Activated CD4-positive, alpha-beta T cell treated with anti-CD3 and anti-CD28 coated beads, Interleukin-2, amount 10 ng/mL, durations not matched to agents 24 days and 14 days (primary cell): Measurements from ENCODE around the gene SS18L1. TPM values are rescaled to one million over a fixed set of nuclear protein-coding genes. Genes with fewer than 3 reads are reported as not detected.

Experiments used
- DNase-seq: peaks from one replicate; pipeline ENCODE4 v3.0.0; 2022
- H3K27ac Mint-ChIP-seq: one replicate; pipeline ENCODE4 v1.8.0; 2022; ENCODE audit warnings: mild to moderate bottlenecking, mixed read lengths
- H3K27me3 Mint-ChIP-seq: one replicate; pipeline ENCODE4 v1.8.0; 2022; ENCODE audit warnings: mixed read lengths
- H3K36me3 Mint-ChIP-seq: one replicate; pipeline ENCODE4 v1.8.0; 2022; ENCODE audit warnings: low read depth, mild to moderate bottlenecking, mixed read lengths
- H3K4me1 Mint-ChIP-seq: one replicate; pipeline ENCODE4 v1.8.0; 2021; ENCODE audit warnings: mixed read lengths
- H3K4me3 Mint-ChIP-seq: one replicate; pipeline ENCODE4 v1.8.0; 2022; ENCODE audit warnings: mild to moderate bottlenecking, moderate library complexity, mixed read lengths
- H3K9me3 Mint-ChIP-seq: one replicate; pipeline ENCODE4 v1.8.0; 2021; ENCODE audit warnings: mixed read lengths
- intact Hi-C: fragments of 100-400 bp; cut with micrococcal nuclease; formaldehyde crosslinking; loops from one replicate; pipeline ENCODE4 v1.15.1; 2023
- total RNA-seq: library from RNA; stranded (reverse); gene quantifications from 2 replicates; pipeline ENCODE4 v1.2.3, GENCODE V29; 2022

The SS18L1 gene
- total RNA-seq, 1 donor from 2014 or later, result 29.0 TPM

DNA sequence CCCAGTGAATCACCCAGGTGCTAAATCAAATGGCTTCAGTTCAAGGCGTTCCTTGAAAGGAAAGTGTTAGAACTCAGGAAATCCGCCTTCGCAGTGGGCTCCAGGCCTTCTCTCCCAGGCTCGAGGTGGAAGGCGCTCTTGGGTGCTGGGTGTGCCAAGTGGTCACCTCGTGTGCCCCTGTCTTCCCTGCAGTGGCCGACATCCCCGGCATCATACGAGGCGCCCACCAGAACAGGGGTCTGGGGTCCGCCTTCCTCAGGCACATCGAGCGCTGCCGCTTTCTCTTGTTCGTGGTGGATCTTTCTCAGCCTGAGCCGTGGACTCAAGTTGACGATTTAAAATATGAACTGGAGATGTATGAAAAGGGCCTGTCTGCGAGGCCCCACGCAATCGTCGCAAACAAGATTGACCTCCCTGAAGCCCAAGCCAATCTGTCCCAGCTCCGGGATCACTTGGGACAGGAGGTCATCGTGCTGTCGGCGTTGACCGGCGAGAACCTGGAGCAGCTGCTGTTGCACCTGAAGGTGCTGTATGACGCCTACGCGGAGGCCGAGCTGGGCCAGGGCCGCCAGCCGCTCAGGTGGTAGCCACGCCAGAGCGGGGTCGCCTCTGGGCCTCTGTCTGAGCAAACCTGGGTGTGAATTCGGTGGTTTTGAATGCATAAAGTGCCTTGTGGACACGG, 57.1 kb downstream of the SS18L1 start:
- H3K9me3 Mint-ChIP-seq, result no peaks in the 10 kb centered on the region
- no peak overlapping the region for H3K27ac Mint-ChIP-seq
- peaks cover 41% of the 10 kb centered on the region for H3K36me3 Mint-ChIP-seq
- no peaks in the 10 kb centered on the region for H3K27me3 Mint-ChIP-seq
- no peaks in the 10 kb centered on the region for H3K4me1 Mint-ChIP-seq
- no peak overlapping the region for H3K4me3 Mint-ChIP-seq
- intact Hi-C loops, result no loop called here
- no peak for DNase-seq

GRCh38 chr20:62201173-62202082, 57.9 kb downstream of the SS18L1 start:
- no peaks in the 10 kb centered on the region for H3K27me3 Mint-ChIP-seq
- DNase-seq, result no peak

GRCh38 chr20:62202083-62202395, 58.5 kb downstream of the SS18L1 start:
- Mint-ChIP-seq H3K27ac (no peak overlapping the region), H3K4me3 (no peak overlapping the region), H3K36me3 (peaks cover 37% of the 10 kb centered on the region), H3K9me3 (no peaks in the 10 kb centered on the region), H3K4me1 (no peaks in the 10 kb centered on the region), H3K27me3 (no peaks in the 10 kb centered on the region)
- no peak for DNase-seq
- intact Hi-C loops, result no loop called here

More at GRCh38 chr20:62201173-62202082, 57.9 kb downstream of the SS18L1 start:
- Mint-ChIP-seq H3K4me1 (no peaks in the 10 kb centered on the region), H3K4me3 (no peak overlapping the region), H3K36me3 (peaks cover 37% of the 10 kb centered on the region), H3K9me3 (no peaks in the 10 kb centered on the region), H3K27ac (peak overlapping the region; percentile 56)
- intact Hi-C loops, result no loop called here

DNA sequence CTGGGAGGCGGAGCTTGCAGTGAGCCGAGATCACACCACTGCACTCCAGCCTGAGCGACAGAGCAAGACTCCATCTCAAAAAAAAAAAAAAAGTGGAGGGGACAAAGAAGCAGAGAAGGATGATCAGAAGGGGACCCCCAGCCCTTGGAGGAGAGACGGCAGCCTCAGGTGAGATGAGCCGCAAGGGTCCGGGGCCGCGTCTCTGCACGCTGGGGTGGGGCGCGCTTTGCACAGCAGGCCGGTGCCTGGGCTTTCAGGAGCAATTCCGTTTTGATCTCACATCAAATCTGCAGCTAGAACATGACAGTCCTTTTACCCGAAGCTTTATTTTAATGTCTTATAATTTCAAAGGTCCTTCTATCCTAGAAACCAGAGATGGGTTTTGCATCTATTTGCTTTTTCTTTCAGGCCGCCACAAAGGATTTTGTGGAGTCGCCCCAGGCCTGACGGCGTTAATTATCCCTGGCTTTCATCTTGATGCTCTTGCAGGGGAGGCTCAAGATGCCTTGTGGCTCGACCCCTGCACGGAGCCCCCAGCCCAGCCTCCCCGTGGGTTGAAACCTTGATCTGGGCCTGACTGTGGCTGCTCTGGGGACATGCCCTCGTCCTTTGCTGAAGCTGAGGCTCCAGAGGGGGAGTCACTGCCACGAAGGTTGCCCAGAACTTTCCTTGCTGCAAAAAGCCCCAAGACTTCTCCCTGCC, 59.3 kb downstream of the SS18L1 start:
- no peaks in the 10 kb centered on the region for H3K4me1 Mint-ChIP-seq
- no peak for DNase-seq
- no peaks in the 10 kb centered on the region for H3K27me3 Mint-ChIP-seq
- no peak overlapping the region for H3K27ac Mint-ChIP-seq
- no peaks in the 10 kb centered on the region for H3K9me3 Mint-ChIP-seq
- H3K36me3 Mint-ChIP-seq, result peaks cover 35% of the 10 kb centered on the region
- no peak overlapping the region for H3K4me3 Mint-ChIP-seq
- intact Hi-C loops, result no loop called here

DNA sequence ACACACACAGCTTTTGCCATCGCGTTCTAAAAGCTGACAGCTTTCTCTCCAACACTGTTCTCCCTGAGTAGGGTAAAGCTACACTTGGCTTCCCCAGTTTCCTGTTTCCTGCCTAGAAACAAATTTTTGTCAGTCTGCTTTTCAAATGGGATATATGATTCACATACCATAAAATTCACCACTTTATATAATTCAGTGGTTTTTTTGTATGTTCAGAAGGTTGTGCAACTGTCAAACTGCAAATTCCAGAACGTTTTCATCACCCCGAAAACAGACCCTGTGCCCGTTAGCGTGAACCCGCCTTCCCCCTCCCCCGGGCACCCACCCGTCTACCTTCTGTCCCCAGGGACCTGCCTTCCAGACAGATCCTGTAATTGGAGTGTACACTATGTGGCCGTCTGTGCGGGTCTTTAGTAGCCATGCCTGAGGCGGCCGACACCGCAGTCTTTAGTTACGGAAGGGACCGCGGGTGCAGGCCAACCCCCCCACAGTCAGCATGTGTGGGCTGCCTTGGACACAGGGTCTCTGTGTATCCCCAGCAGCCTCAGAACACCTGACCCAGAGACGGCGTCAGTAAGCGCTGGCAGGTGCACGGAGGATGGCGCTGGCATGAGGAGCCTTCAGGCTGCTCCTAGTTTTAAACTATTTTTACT, 59.9 kb downstream of the SS18L1 start:
- intact Hi-C loops, result no loop called here

DNA sequence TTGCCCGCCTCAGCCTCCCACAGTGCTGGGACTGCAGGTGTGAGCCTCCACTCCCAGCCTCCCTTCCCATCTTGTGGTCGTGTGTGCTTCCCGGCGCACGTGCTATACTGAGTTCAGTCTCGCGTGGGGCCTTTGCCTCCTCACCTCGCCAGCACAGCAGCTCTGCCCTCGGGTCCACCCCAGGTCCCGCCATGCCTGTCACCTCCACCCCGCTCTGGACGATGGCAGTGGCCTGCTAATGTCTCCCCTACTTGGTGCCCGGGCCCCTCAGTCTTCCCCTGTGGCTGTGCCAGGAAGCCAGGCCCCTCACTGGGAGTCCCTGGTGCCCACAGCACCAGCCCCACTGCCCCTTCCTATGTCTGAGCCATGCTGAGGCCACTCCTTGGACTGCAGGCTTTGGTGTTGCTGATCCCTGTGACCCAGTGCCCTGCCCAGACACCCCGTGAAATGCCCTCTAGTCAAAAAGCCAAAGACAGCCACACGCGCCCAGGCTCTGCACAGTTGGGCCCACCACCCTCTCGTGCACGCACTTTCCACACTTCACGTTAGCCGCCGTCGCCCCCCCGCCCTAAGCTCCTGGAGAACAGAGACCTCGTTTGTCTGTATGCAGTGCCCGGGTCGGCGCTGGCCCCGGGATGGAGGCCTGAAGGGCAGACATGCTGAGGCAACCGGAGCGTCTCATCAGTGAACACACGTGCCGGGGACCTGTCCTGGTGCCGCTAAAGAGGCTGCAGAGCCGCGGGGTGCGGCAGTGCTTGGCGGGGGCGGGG, 62.2 kb downstream of the SS18L1 start:
- DNase-seq, result no peak
- peaks cover 10% of the 10 kb centered on the region for H3K36me3 Mint-ChIP-seq

More for the DNA sequence above, 59.9 kb downstream of the SS18L1 start:
- Mint-ChIP-seq H3K27ac (no peak overlapping the region), H3K4me3 (no peak overlapping the region), H3K36me3 (peaks cover 29% of the 10 kb centered on the region), H3K4me1 (no peaks in the 10 kb centered on the region), H3K9me3 (no peaks in the 10 kb centered on the region), H3K27me3 (no peaks in the 10 kb centered on the region)
- DNase-seq, result no peak

GRCh38 chr20:62206388-62206775, 62.8 kb downstream of the SS18L1 start:
- no peak for DNase-seq
- Mint-ChIP-seq H3K27ac (no peak overlapping the region), H3K9me3 (no peaks in the 10 kb centered on the region), H3K27me3 (no peaks in the 10 kb centered on the region), H3K4me1 (no peaks in the 10 kb centered on the region), H3K36me3 (peaks cover 8% of the 10 kb centered on the region), H3K4me3 (no peak overlapping the region)
- intact Hi-C loops, result no loop called here

More for the DNA sequence above, 62.2 kb downstream of the SS18L1 start:
- no peak overlapping the region for H3K4me3 Mint-ChIP-seq
- no peaks in the 10 kb centered on the region for H3K27me3 Mint-ChIP-seq
- intact Hi-C loops, result no loop called here
- H3K4me1 Mint-ChIP-seq, result no peaks in the 10 kb centered on the region
- H3K27ac Mint-ChIP-seq, result no peak overlapping the region
- no peaks in the 10 kb centered on the region for H3K9me3 Mint-ChIP-seq

GRCh38 chr20:62208061-62208794, 64.7 kb downstream of the SS18L1 start:
- no peaks in the 10 kb centered on the region for H3K27me3 Mint-ChIP-seq
- no peaks in the 10 kb centered on the region for H3K9me3 Mint-ChIP-seq
- no peak overlapping the region for H3K27ac Mint-ChIP-seq
- no peaks in the 10 kb centered on the region for H3K4me1 Mint-ChIP-seq
- no peak overlapping the region for H3K4me3 Mint-ChIP-seq
- no peak for DNase-seq
- intact Hi-C loops, result no loop called here
- peaks cover 4% of the 10 kb centered on the region for H3K36me3 Mint-ChIP-seq

DNA sequence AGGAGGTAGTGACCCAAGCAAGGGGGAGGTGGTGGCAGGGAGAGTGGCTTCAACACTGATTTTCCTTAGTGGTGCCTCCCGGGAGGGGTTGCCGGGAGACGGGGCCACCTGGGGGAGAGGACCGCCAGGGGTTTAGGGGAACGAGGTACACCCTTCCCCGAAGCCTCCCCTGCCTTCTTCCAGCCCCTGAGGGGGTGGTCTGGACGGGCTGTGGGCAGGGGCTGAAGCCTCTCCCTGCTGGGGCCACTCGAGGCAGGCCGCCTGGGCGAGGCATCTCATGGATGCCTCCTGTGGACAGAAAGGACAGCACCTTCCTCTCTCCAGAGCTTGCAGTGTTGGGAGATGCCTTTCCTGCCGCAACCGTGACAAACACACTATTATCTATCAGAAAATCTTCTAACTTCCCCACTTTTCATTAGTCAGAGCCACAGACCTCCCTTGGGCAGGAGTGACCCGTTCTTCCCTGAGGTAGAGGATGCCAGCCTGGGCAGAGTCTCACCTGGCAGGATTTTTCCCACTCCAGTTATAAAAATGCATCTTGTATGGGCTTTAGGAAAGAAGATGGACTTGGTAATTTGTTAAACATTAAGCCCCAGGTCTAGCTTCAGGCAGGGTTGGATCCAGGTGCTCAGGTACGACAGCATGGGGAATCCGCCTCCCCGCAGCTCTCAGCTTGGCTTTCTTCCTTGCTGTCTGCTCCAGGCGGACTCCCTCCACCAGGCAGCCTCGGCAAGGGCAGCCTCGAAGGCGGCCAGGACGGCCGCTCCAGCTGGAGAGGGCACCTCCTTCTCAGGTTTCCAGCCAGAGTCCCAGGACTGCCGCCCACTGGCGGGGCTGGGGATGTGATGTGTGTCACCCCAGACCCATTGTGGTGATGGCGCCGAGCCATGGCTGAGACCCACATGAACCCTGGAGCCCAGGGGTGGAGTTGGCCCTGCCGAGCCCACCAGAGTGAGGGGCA, 65.5 kb downstream of the SS18L1 start:
- no peaks in the 10 kb centered on the region for H3K27me3 Mint-ChIP-seq
- no peak overlapping the region for H3K27ac Mint-ChIP-seq
- no peak for DNase-seq
- H3K9me3 Mint-ChIP-seq, result no peaks in the 10 kb centered on the region
- H3K4me3 Mint-ChIP-seq, result no peak overlapping the region
- no peaks in the 10 kb centered on the region for H3K36me3 Mint-ChIP-seq
- no peaks in the 10 kb centered on the region for H3K4me1 Mint-ChIP-seq
- intact Hi-C loops, result no loop called here

DNA sequence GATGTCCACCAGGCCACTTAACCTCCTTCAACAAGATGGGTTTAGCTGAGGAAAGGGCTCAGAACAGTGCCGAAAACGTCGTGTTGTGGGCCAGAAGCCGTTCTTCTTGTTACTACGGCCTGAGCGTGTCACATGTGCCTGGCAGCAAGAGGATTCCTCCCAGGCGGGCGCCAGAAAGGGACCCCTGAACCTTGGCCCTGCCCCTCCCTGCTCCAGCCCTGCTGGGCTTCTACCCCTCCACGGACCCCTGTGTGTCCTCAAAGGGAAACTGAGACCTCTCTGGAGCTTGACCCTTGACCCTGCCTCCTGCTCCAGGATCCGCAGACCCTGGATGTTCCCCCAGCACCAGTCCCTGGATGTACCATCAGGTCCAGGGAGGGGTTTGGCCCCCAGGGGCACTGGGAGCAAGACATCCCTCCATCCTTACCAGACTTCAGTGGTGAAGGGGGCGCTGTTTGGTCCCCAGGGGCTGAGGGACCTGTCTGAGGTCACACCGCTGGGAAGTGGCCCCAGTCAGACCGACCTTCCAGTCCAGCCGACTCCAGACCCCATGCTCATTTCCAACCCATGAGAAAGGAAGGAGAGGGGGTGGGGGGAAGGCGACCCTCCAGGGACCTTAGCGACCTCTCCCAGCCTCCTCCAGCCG, 66.4 kb downstream of the SS18L1 start:
- Mint-ChIP-seq H3K9me3 (no peaks in the 10 kb centered on the region), H3K27me3 (no peaks in the 10 kb centered on the region), H3K4me3 (no peak overlapping the region), H3K27ac (no peak overlapping the region), H3K36me3 (no peaks in the 10 kb centered on the region), H3K4me1 (no peaks in the 10 kb centered on the region)
- intact Hi-C loops, result no loop called here
- DNase-seq, result no peak

GRCh38 chr20:62210496-62210855, 66.9 kb downstream of the SS18L1 start:
- no peak for DNase-seq
- Mint-ChIP-seq H3K36me3 (no peaks in the 10 kb centered on the region), H3K4me3 (no peak overlapping the region), H3K9me3 (no peaks in the 10 kb centered on the region), H3K27ac (no peak overlapping the region), H3K27me3 (no peaks in the 10 kb centered on the region), H3K4me1 (no peaks in the 10 kb centered on the region)
- intact Hi-C loops, result no loop called here

- no peak overlapping the region for H3K27ac Mint-ChIP-seq
- H3K36me3 Mint-ChIP-seq, result no peaks in the 10 kb centered on the region
- DNase-seq, result no peak
- no peak overlapping the region for H3K4me3 Mint-ChIP-seq
- no peaks in the 10 kb centered on the region for H3K27me3 Mint-ChIP-seq
- no peaks in the 10 kb centered on the region for H3K9me3 Mint-ChIP-seq
- intact Hi-C loops, result no loop called here
- no peaks in the 10 kb centered on the region for H3K4me1 Mint-ChIP-seq
These were observed 67.6 kb downstream of the SS18L1 start for GRCh38 chr20:62211216-62211615.
